Activated naive CD8-positive, alpha-beta T cell treated with anti-CD3 and anti-CD28 coated beads, Interleukin-2, amount 50 U/mL, for 24 hours (primary cell): Measurements from ENCODE around the gene TASOR.

Experiments used
- ATAC-seq: fragments of 150-1000 bp; cut with Tn5 transposase; one replicate; pipeline ENCODE4 v1.10.0; 2021
- DNase-seq: peaks from one replicate; pipeline ENCODE4 v3.0.0; 2021
- H3K27ac Mint-ChIP-seq: one replicate; pipeline ENCODE4 v1.8.0; 2021; ENCODE audit warnings: mild to moderate bottlenecking, mixed read lengths
- H3K27me3 Mint-ChIP-seq: one replicate; pipeline ENCODE4 v1.8.0; 2021; ENCODE audit warnings: mixed read lengths
- H3K36me3 Mint-ChIP-seq: one replicate; pipeline ENCODE4 v1.8.0; 2021; ENCODE audit warnings: low read depth, mixed read lengths
- H3K4me1 Mint-ChIP-seq: one replicate; pipeline ENCODE4 v1.8.0; 2021; ENCODE audit warnings: mixed read lengths
- H3K4me3 Mint-ChIP-seq: one replicate; pipeline ENCODE4 v1.8.0; 2021; ENCODE audit warnings: mild to moderate bottlenecking, moderate library complexity, mixed read lengths
- H3K9me3 Mint-ChIP-seq: one replicate; pipeline ENCODE4 v1.8.0; 2021; ENCODE audit warnings: mixed read lengths

TASOR gene

GRCh38 chr3:56667973-56668579, 15.0 kb downstream of the TASOR start:
- peaks cover 60% of the 10 kb centered on the region for H3K36me3 Mint-ChIP-seq
- peaks cover 14% of the 10 kb centered on the region for H3K4me1 Mint-ChIP-seq
- ATAC-seq (no peak), DNase-seq (no peak)
- H3K4me3 Mint-ChIP-seq = no peak overlapping the region
- H3K9me3 Mint-ChIP-seq = no peaks in the 10 kb centered on the region
- H3K27ac Mint-ChIP-seq = peak overlapping the region; percentile 9
- no peaks in the 10 kb centered on the region for H3K27me3 Mint-ChIP-seq

- Mint-ChIP-seq H3K27ac (no peak overlapping the region), H3K4me3 (no peak overlapping the region), H3K4me1 (peaks cover 14% of the 10 kb centered on the region), H3K36me3 (peaks cover 54% of the 10 kb centered on the region), H3K27me3 (no peaks in the 10 kb centered on the region), H3K9me3 (no peaks in the 10 kb centered on the region)
- ATAC-seq = no peak
- no peak for DNase-seq
These were observed 18.2 kb downstream of the TASOR start for GRCh38 chr3:56664823-56665222.

- H3K4me1 Mint-ChIP-seq = peaks cover 17% of the 10 kb centered on the region
- H3K9me3 Mint-ChIP-seq = no peaks in the 10 kb centered on the region
- no peaks in the 10 kb centered on the region for H3K27me3 Mint-ChIP-seq
- peaks cover 68% of the 10 kb centered on the region for H3K36me3 Mint-ChIP-seq
- ATAC-seq (no peak), DNase-seq (no peak)
- H3K4me3 Mint-ChIP-seq = no peak overlapping the region
- no peak overlapping the region for H3K27ac Mint-ChIP-seq
These were observed 27.4 kb downstream of the TASOR start for GRCh38 chr3:56655709-56656108.

- H3K4me1 Mint-ChIP-seq = peaks cover 18% of the 10 kb centered on the region
- H3K27ac Mint-ChIP-seq = no peak overlapping the region
- no peaks in the 10 kb centered on the region for H3K27me3 Mint-ChIP-seq
- DNase-seq (no peak), ATAC-seq (no peak)
- no peak overlapping the region for H3K4me3 Mint-ChIP-seq
- peaks cover 68% of the 10 kb centered on the region for H3K36me3 Mint-ChIP-seq
- no peaks in the 10 kb centered on the region for H3K9me3 Mint-ChIP-seq
These were observed 28.6 kb downstream of the TASOR start for GRCh38 chr3:56654460-56654859.

GRCh38 chr3:56645407-56645806, 37.7 kb downstream of the TASOR start:
- DNase-seq (no peak), ATAC-seq (no peak)
- H3K9me3 Mint-ChIP-seq = no peaks in the 10 kb centered on the region
- H3K27ac Mint-ChIP-seq = peak overlapping the region; percentile 33
- no peak overlapping the region for H3K4me3 Mint-ChIP-seq
- peaks cover 16% of the 10 kb centered on the region for H3K4me1 Mint-ChIP-seq
- H3K27me3 Mint-ChIP-seq = no peaks in the 10 kb centered on the region
- peaks cover 60% of the 10 kb centered on the region for H3K36me3 Mint-ChIP-seq

GRCh38 chr3:56633602-56634535, 49.2 kb downstream of the TASOR start:
- H3K27ac Mint-ChIP-seq = no peak overlapping the region
- H3K4me1 Mint-ChIP-seq = peaks cover 3% of the 10 kb centered on the region
- ATAC-seq (no peak), DNase-seq (no peak)
- peaks cover 34% of the 10 kb centered on the region for H3K36me3 Mint-ChIP-seq
- no peaks in the 10 kb centered on the region for H3K27me3 Mint-ChIP-seq
- H3K9me3 Mint-ChIP-seq = no peaks in the 10 kb centered on the region
- H3K4me3 Mint-ChIP-seq = no peak overlapping the region
